Measurements from ENCODE around the gene SPAAR.

SPAAR gene

GRCh38 chr9:35862328-35862727 is 47.0 kb upstream of the SPAAR start:
- Histone ChIP-seq H3K4me3 (ENCODE audit: low read length, poor library complexity, severe bottlenecking) (no peak overlapping the region), H3K36me3 (ENCODE audit: insufficient read depth, low read length) (no peaks in the 10 kb centered on the region), H3K4me1 (ENCODE audit: insufficient read depth, low read length, poor library complexity, severe bottlenecking) (no peaks in the 10 kb centered on the region), H3K4me2 (ENCODE audit: low read depth, low read length, poor library complexity, severe bottlenecking) (no peak overlapping the region), H3K9ac (ENCODE audit: low read depth, low read length, poor library complexity, severe bottlenecking) (no peak overlapping the region), H3K79me2 (ENCODE audit: insufficient read depth, low read length) (no peaks in the 10 kb centered on the region), H3K27me3 (ENCODE audit: insufficient read depth, low read length, poor library complexity, severe bottlenecking) (no peaks in the 10 kb centered on the region), H4K20me1 (ENCODE audit: insufficient read depth, low read length, poor library complexity, severe bottlenecking) (no peaks in the 10 kb centered on the region), H2AFZ (ENCODE audit: low read length) (no peak overlapping the region), H3K9me2 (replicated peaks; ENCODE audit: low read depth, low read length) (no peaks in the 10 kb centered on the region), H3K9me3 (ENCODE audit: insufficient read depth, low read depth, low read length) (no peaks in the 10 kb centered on the region), H3F3A (ENCODE audit: low read depth) (no peaks in the 10 kb centered on the region)
- TF ChIP-seq EZH2phosphoT487 (IDR thresholded peaks at IDR 0.05; ENCODE audit: borderline replicate concordance) (no peak), CTCF (conservative IDR thresholded peaks at IDR 0.05; ENCODE audit: low read length) (no peak)

GRCh38 chr9:35863583-35863982 is 45.7 kb upstream of the SPAAR start:
- Histone ChIP-seq H3F3A (ENCODE audit: low read depth) (no peaks in the 10 kb centered on the region), H3K9me3 (ENCODE audit: insufficient read depth, low read depth, low read length) (no peaks in the 10 kb centered on the region), H3K27me3 (ENCODE audit: insufficient read depth, low read length, poor library complexity, severe bottlenecking) (no peaks in the 10 kb centered on the region), H2AFZ (ENCODE audit: low read length) (no peak overlapping the region), H4K20me1 (ENCODE audit: insufficient read depth, low read length, poor library complexity, severe bottlenecking) (no peaks in the 10 kb centered on the region), H3K79me2 (ENCODE audit: insufficient read depth, low read length) (no peaks in the 10 kb centered on the region), H3K9ac (ENCODE audit: low read depth, low read length, poor library complexity, severe bottlenecking) (no peak overlapping the region), H3K4me2 (ENCODE audit: low read depth, low read length, poor library complexity, severe bottlenecking) (no peak overlapping the region), H3K4me1 (ENCODE audit: insufficient read depth, low read length, poor library complexity, severe bottlenecking) (no peaks in the 10 kb centered on the region), H3K4me3 (ENCODE audit: low read length, poor library complexity, severe bottlenecking) (no peak overlapping the region), H3K9me2 (replicated peaks; ENCODE audit: low read depth, low read length) (no peaks in the 10 kb centered on the region), H3K36me3 (ENCODE audit: insufficient read depth, low read length) (no peaks in the 10 kb centered on the region)
- TF ChIP-seq EZH2phosphoT487 (IDR thresholded peaks at IDR 0.05; ENCODE audit: borderline replicate concordance) (no peak), CTCF (conservative IDR thresholded peaks at IDR 0.05; ENCODE audit: low read length) (no peak)

GRCh38 chr9:35864695-35865255 is 44.5 kb upstream of the SPAAR start:
- Histone ChIP-seq H3K4me1 (ENCODE audit: insufficient read depth, low read length, poor library complexity, severe bottlenecking) (no peaks in the 10 kb centered on the region), H3K4me2 (ENCODE audit: low read depth, low read length, poor library complexity, severe bottlenecking) (no peak overlapping the region), H4K20me1 (ENCODE audit: insufficient read depth, low read length, poor library complexity, severe bottlenecking) (no peaks in the 10 kb centered on the region), H3K9ac (ENCODE audit: low read depth, low read length, poor library complexity, severe bottlenecking) (no peak overlapping the region), H3K36me3 (ENCODE audit: insufficient read depth, low read length) (no peaks in the 10 kb centered on the region), H3K9me3 (ENCODE audit: insufficient read depth, low read depth, low read length) (no peaks in the 10 kb centered on the region), H3K4me3 (ENCODE audit: low read length, poor library complexity, severe bottlenecking) (no peak overlapping the region), H3K27me3 (ENCODE audit: insufficient read depth, low read length, poor library complexity, severe bottlenecking) (no peaks in the 10 kb centered on the region), H2AFZ (ENCODE audit: low read length) (no peak overlapping the region), H3K79me2 (ENCODE audit: insufficient read depth, low read length) (no peaks in the 10 kb centered on the region), H3F3A (ENCODE audit: low read depth) (no peaks in the 10 kb centered on the region), H3K9me2 (replicated peaks; ENCODE audit: low read depth, low read length) (no peaks in the 10 kb centered on the region)
- TF ChIP-seq CTCF (conservative IDR thresholded peaks at IDR 0.05; ENCODE audit: low read length) = no peak
- TF ChIP-seq EZH2phosphoT487 (IDR thresholded peaks at IDR 0.05; ENCODE audit: borderline replicate concordance) = no peak

Measured in Loucy (cell line).